GM23248 (cell line): ENCODE measurements around the gene ROPN1L. TPM values are rescaled to one million over a fixed set of nuclear protein-coding genes. Genes with fewer than 3 reads are reported as not detected.

Source experiments
- DNase-seq: peaks from one replicate; pipeline ENCODE4 v3.0.0-alpha.2; 2015
- H2AFZ ChIP-seq: fragments of 200-600 bp; sonication (generic); 2 replicates; pipeline ENCODE4 v1.6.1; 2016; ENCODE audit warnings: antibody characterized with exemption
- H3F3A ChIP-seq: fragments of 200-600 bp; sonication (generic); 2 replicates; pipeline ENCODE4 v1.6.1; 2016; ENCODE audit warnings: mild to moderate bottlenecking, antibody characterized with exemption, mixed run types; ENCODE audit not compliant: insufficient read depth
- H3K27ac ChIP-seq: fragments of 200-600 bp; sonication (generic); 2 replicates; pipeline ENCODE4 v1.5.1; 2016; ENCODE audit warnings: mild to moderate bottlenecking
- H3K27me3 ChIP-seq: fragments of 200-600 bp; sonication (generic); replicated peaks from 2 replicates; pipeline ENCODE4 v1.6.1; 2016; ENCODE audit warnings: mild to moderate bottlenecking; ENCODE audit not compliant: insufficient read depth
- H3K36me3 ChIP-seq: fragments of 200-600 bp; sonication (generic); 2 replicates; pipeline ENCODE4 v1.6.1; 2016; ENCODE audit warnings: low read depth, mild to moderate bottlenecking
- H3K4me1 ChIP-seq: fragments of 200-600 bp; sonication (generic); 2 replicates; pipeline ENCODE4 v1.6.1; 2016; ENCODE audit warnings: mild to moderate bottlenecking; ENCODE audit not compliant: insufficient read depth
- H3K4me2 ChIP-seq: fragments of 200-600 bp; sonication (generic); one replicate; pipeline ENCODE4 v1.6.1; 2016; ENCODE audit warnings: mild to moderate bottlenecking; ENCODE audit not compliant: unreplicated experiment
- H3K4me3 ChIP-seq: fragments of 200-600 bp; sonication (generic); 2 replicates; pipeline ENCODE4 v1.5.1; 2016; ENCODE audit warnings: mild to moderate bottlenecking
- H3K79me2 ChIP-seq: fragments of 200-600 bp; sonication (generic); 2 replicates; pipeline ENCODE4 v1.6.1; 2016; ENCODE audit warnings: mild to moderate bottlenecking; ENCODE audit not compliant: insufficient read depth
- H3K9ac ChIP-seq: fragments of 200-600 bp; sonication (generic); 2 replicates; pipeline ENCODE4 v1.6.1; 2016; ENCODE audit warnings: mild to moderate bottlenecking
- H3K9me2 ChIP-seq: fragments of 200-600 bp; sonication (generic); 2 replicates; pipeline ENCODE4 v1.6.1; 2016; ENCODE audit warnings: mixed run types, mild to moderate bottlenecking, moderate library complexity; ENCODE audit not compliant: insufficient read depth
- H3K9me3 ChIP-seq: fragments of 200-600 bp; sonication (generic); one replicate; pipeline ENCODE4 v1.6.1; 2017; ENCODE audit warnings: low read depth
- H4K20me1 ChIP-seq: fragments of 200-600 bp; sonication (generic); 2 replicates; pipeline ENCODE4 v1.6.0; 2016; ENCODE audit not compliant: insufficient read depth
- EZH2 ChIP-seq: fragments of 200-600 bp; sonication (generic); IDR thresholded peaks from 2 replicates; pipeline ENCODE4 v1.6.1; 2018; ENCODE audit warnings: antibody characterized with exemption, mild to moderate bottlenecking; ENCODE audit not compliant: insufficient read depth, poor library complexity, severe bottlenecking
- EZH2phosphoT487 ChIP-seq: fragments of 200-600 bp; sonication (generic); IDR thresholded peaks from 2 replicates; pipeline ENCODE4 v1.6.1; 2018; ENCODE audit warnings: antibody characterized with exemption, moderate library complexity, mild to moderate bottlenecking, low read depth; ENCODE audit not compliant: insufficient read depth
- WGBS, 2 experiments: methylation state at CpG; one replicate each; pipeline ENCODE4 v1.1.6; 2015 to 2017; ENCODE audit warnings: low lambda C conversion rate in 2 of 2, low coverage in 1 of 2; ENCODE audit errors: missing lambda C conversion rate in 2 of 2; 5-methylcytosine and 5-hydroxymethylcytosine counted together
- in situ Hi-C: fragments of 300-500 bp; cut with MboI; formaldehyde crosslinking; loops from 2 replicates; pipeline ENCODE4 v1.15.0; 2020
- polyA plus RNA-seq: library from polyadenylated mRNA; unstranded; fragments of >200 nt; fragmentation: Nextera tagmentation; extraction: Ambion mirVana; gene quantifications from 2 replicates; pipeline ENCODE4 v1.2.1, GENCODE V29; 2016
- total RNA-seq: library from RNA; depleted of rRNA; stranded (reverse); fragments of >200 nt; shearing (Covaris generic); gene quantifications from 2 replicates; pipeline ENCODE4 v1.2.3, GENCODE V29; 2014

The ROPN1L gene
- total and polyA plus RNA-seq, 2 experiments from 2014 or later = 0.69 to 0.86 TPM

GRCh38 chr5:10485142-10485795 is 43.6 kb downstream of the ROPN1L start:
- no peaks in the 10 kb centered on the region for H3K79me2 ChIP-seq
- H3K4me2 ChIP-seq = no peak overlapping the region
- DNase-seq = no peak
- H3K27me3 ChIP-seq = no peaks in the 10 kb centered on the region
- 0 out of 2 replicates have a peak, but pooled peaks cover 7% of the 10 kb centered on the region for H3F3A ChIP-seq
- H3K9ac ChIP-seq = no peak overlapping the region
- H4K20me1 ChIP-seq = no peaks in the 10 kb centered on the region
- 82 to 89% methylated on average over 14 of the region's 14 CpGs for WGBS, 2 experiments
- no peak overlapping the region for H3K27ac ChIP-seq
- H3K9me2 ChIP-seq = no peaks in the 10 kb centered on the region
- H2AFZ ChIP-seq = no peak overlapping the region
- peaks cover 18% of the 10 kb centered on the region for H3K4me1 ChIP-seq
- no peak for TF ChIP-seq EZH2phosphoT487
- no peak for TF ChIP-seq EZH2
- H3K9me3 ChIP-seq = no peaks in the 10 kb centered on the region
- H3K4me3 ChIP-seq = no peak overlapping the region
- in situ Hi-C loops = no loop called here
- H3K36me3 ChIP-seq = no peaks in the 10 kb centered on the region

- H3K4me3 ChIP-seq = no peak overlapping the region
- in situ Hi-C loops = no loop called here
- peaks cover 18% of the 10 kb centered on the region for H3K4me1 ChIP-seq
- no peaks in the 10 kb centered on the region for H4K20me1 ChIP-seq
- WGBS, 2 experiments = 85% methylated on average over 10 of the region's 10 CpGs
- H3K9me2 ChIP-seq = no peaks in the 10 kb centered on the region
- H3K9ac ChIP-seq = no peak overlapping the region
- H3K27ac ChIP-seq = no peak overlapping the region
- no peaks in the 10 kb centered on the region for H3K36me3 ChIP-seq
- TF ChIP-seq EZH2phosphoT487 (no peak), EZH2 (no peak)
- 0 out of 2 replicates have a peak, but pooled peaks cover 9% of the 10 kb centered on the region for H3F3A ChIP-seq
- H3K27me3 ChIP-seq = no peaks in the 10 kb centered on the region
- H3K9me3 ChIP-seq = no peaks in the 10 kb centered on the region
- no peak for DNase-seq
- H3K79me2 ChIP-seq = no peaks in the 10 kb centered on the region
- H3K4me2 ChIP-seq = no peak overlapping the region
- H2AFZ ChIP-seq = no peak overlapping the region
Observed at GRCh38 chr5:10485897-10486296, 44.2 kb downstream of the ROPN1L start.

- no peak overlapping the region for H3K4me2 ChIP-seq
- no peak overlapping the region for H2AFZ ChIP-seq
- H3K27me3 ChIP-seq = no peaks in the 10 kb centered on the region
- H3K4me1 ChIP-seq = peaks cover 18% of the 10 kb centered on the region
- WGBS, 2 experiments = 87% methylated on average over 28 to 29 of the region's 29 CpGs
- H3K4me3 ChIP-seq = no peak overlapping the region
- in situ Hi-C loops = no loop called here
- 0 out of 2 replicates have a peak, but pooled peaks cover 9% of the 10 kb centered on the region for H3F3A ChIP-seq
- DNase-seq = no peak
- no peak for TF ChIP-seq EZH2
- no peak for TF ChIP-seq EZH2phosphoT487
- H3K9me2 ChIP-seq = no peaks in the 10 kb centered on the region
- no peak overlapping the region for H3K27ac ChIP-seq
- no peaks in the 10 kb centered on the region for H3K79me2 ChIP-seq
- no peaks in the 10 kb centered on the region for H3K36me3 ChIP-seq
- no peaks in the 10 kb centered on the region for H3K9me3 ChIP-seq
- H3K9ac ChIP-seq = no peak overlapping the region
- no peaks in the 10 kb centered on the region for H4K20me1 ChIP-seq
Observed at GRCh38 chr5:10486511-10487344, 45.0 kb downstream of the ROPN1L start.

GRCh38 chr5:10488144-10488543 is 46.5 kb downstream of the ROPN1L start:
- H2AFZ ChIP-seq = no peak overlapping the region
- no peaks in the 10 kb centered on the region for H3K79me2 ChIP-seq
- in situ Hi-C loops = no loop called here
- H4K20me1 ChIP-seq = no peaks in the 10 kb centered on the region
- TF ChIP-seq EZH2 (no peak), EZH2phosphoT487 (no peak)
- no peaks in the 10 kb centered on the region for H3K9me3 ChIP-seq
- peaks cover 18% of the 10 kb centered on the region for H3K4me1 ChIP-seq
- H3K36me3 ChIP-seq = no peaks in the 10 kb centered on the region
- H3K9ac ChIP-seq = no peak overlapping the region
- H3K27ac ChIP-seq = no peak overlapping the region
- no peaks in the 10 kb centered on the region for H3K27me3 ChIP-seq
- DNase-seq = no peak
- H3K4me3 ChIP-seq = no peak overlapping the region
- H3K4me2 ChIP-seq = no peak overlapping the region
- 0 out of 2 replicates have a peak, but pooled peaks cover 9% of the 10 kb centered on the region for H3F3A ChIP-seq
- 78 to 81% methylated on average over 6 of the region's 6 CpGs for WGBS, 2 experiments
- no peaks in the 10 kb centered on the region for H3K9me2 ChIP-seq
